OCI-LY7 (cell line): Measurements from ENCODE around the gene C16orf92. TPM values are rescaled to one million over a fixed set of nuclear protein-coding genes. Genes with fewer than 3 reads are reported as not detected.
"Not testable (repeated sequence)": the region's sequence is repeated elsewhere in the genome, so short reads cannot be mapped to it uniquely, and the experiment has no call there.

Experiments used
- BruUV-seq: library from RNA; stranded (reverse); fragments of 400-500 nt; replicated peaks from 2 replicates; lab custom pipeline; 2021; lab: Mats Ljungman, UMichigan
- CTCF ChIA-PET: fragments of 300-600 bp; sonication (Branson Sonifier 250); formaldehyde crosslinking; loops from one replicate; lab custom pipeline; 2022; ENCODE audit warnings: antibody characterized with exemption; ENCODE audit not compliant: unreplicated experiment; lab: Charles Lee
- POLR2A ChIA-PET: fragments of 300-600 bp; sonication (Branson Sonifier 250); formaldehyde crosslinking; loops from one replicate; lab custom pipeline; 2022; ENCODE audit warnings: antibody characterized with exemption; lab: Charles Lee
- DNase-seq: peaks from one replicate; pipeline ENCODE4 v3.0.0-alpha.2; 2015; ENCODE audit warnings: low spot score
- H2AFZ ChIP-seq: fragments of 200-600 bp; sonication (generic), shearing (Covaris generic); 2 replicates; pipeline ENCODE4 v1.6.1; 2014; ENCODE audit warnings: mild to moderate bottlenecking, antibody characterized with exemption, low read length, moderate library complexity
- H3K27ac ChIP-seq: fragments of 200-600 bp; sonication (generic); 2 replicates; pipeline ENCODE4 v1.5.1; 2014; ENCODE audit warnings: mixed run types, low read depth, mild to moderate bottlenecking, moderate library complexity, low read length, inconsistent platforms; ENCODE audit not compliant: poor library complexity, severe bottlenecking
- H3K36me3 ChIP-seq: fragments of 200-600 bp; sonication (generic); 2 replicates; pipeline ENCODE4 v1.6.1; 2014; ENCODE audit warnings: mild to moderate bottlenecking, antibody characterized with exemption, low read length, moderate library complexity, mixed read lengths; ENCODE audit not compliant: insufficient read depth
- H3K4me1 ChIP-seq: fragments of 200-600 bp; sonication (generic); 2 replicates; pipeline ENCODE4 v1.5.1; 2014; ENCODE audit warnings: mild to moderate bottlenecking, low read length; ENCODE audit not compliant: insufficient read depth, poor library complexity, severe bottlenecking
- H3K4me2 ChIP-seq: fragments of 200-600 bp; sonication (generic); 2 replicates; pipeline ENCODE4 v1.6.1; 2014; ENCODE audit warnings: mild to moderate bottlenecking, low read length
- H3K4me3 ChIP-seq: fragments of 200-600 bp; sonication (generic); 2 replicates; pipeline ENCODE4 v1.5.1; 2014; ENCODE audit warnings: mild to moderate bottlenecking, low read depth, low read length; ENCODE audit not compliant: poor library complexity, severe bottlenecking
- H3K79me2 ChIP-seq: fragments of 200-600 bp; sonication (generic); 2 replicates; pipeline ENCODE4 v1.6.1; 2016; ENCODE audit warnings: low read depth, mild to moderate bottlenecking, low read length, moderate library complexity, mixed read lengths; ENCODE audit not compliant: insufficient read depth
- H3K9me2 ChIP-seq: fragments of 200-600 bp; sonication (generic); 2 replicates; pipeline ENCODE4 v1.6.1; 2016; ENCODE audit warnings: mild to moderate bottlenecking, low read length, mixed read lengths; ENCODE audit not compliant: insufficient read depth
- H3K9me3 ChIP-seq: fragments of 200-600 bp; sonication (generic); 2 replicates; pipeline ENCODE4 v1.6.1; 2014; ENCODE audit warnings: mild to moderate bottlenecking, mixed run types, low read length, mixed read lengths
- H4K20me1 ChIP-seq: fragments of 200-600 bp; sonication (generic); 2 replicates; pipeline ENCODE4 v1.6.1; 2014; ENCODE audit warnings: mild to moderate bottlenecking, antibody characterized with exemption, low read length, moderate library complexity, mixed read lengths; ENCODE audit not compliant: insufficient read depth
- CTCF ChIP-seq: fragments of 200-600 bp; sonication (generic); conservative IDR thresholded peaks from 2 replicates; pipeline ENCODE4 v1.5.1; 2014; ENCODE audit warnings: mild to moderate bottlenecking, antibody characterized with exemption, low read length, moderate library complexity, mixed read lengths
- EZH2phosphoT487 ChIP-seq: fragments of 200-600 bp; sonication (generic); IDR thresholded peaks from 2 replicates; pipeline ENCODE4 v1.6.1; 2018; ENCODE audit warnings: low read depth, borderline replicate concordance, mild to moderate bottlenecking, mixed run types, antibody characterized with exemption, low read length, moderate library complexity, mixed read lengths
- intact Hi-C: fragments of 100-400 bp; cut with micrococcal nuclease; formaldehyde crosslinking; loops from one replicate; pipeline ENCODE4 v1.10.0; 2022; ENCODE audit not compliant: unreplicated experiment
- total RNA-seq, 2 experiments: library from RNA; depleted of rRNA in 1 of 2; stranded (reverse); fragments of >200 nt in 1 of 2; shearing (Covaris generic) in 1 of 2; gene quantifications; 2 replicates each; pipeline ENCODE4 v1.2.3, GENCODE V29; 2014 to 2022

Gene C16orf92
- total RNA-seq, 2 experiments from 2014 or later: not detected

GRCh38 chr16:30010844-30011713, 11.9 kb upstream of the C16orf92 start, which contains the start of gene DOC2A:
TSS of gene DOC2A (minus strand) at chr16:30011027. CDS start at chr16:30010222, 805 bp downstream.
- H4K20me1 ChIP-seq: no peaks in the 10 kb centered on the region
- peaks cover 2% of the 10 kb centered on the region for H3K4me1 ChIP-seq
- H3K4me2 ChIP-seq: peak within 1 kb of the TSS; percentile 52
- intact Hi-C loops: no loop called here
- H3K27ac ChIP-seq: no peak within 1 kb of the TSS
- H2AFZ ChIP-seq: no peak within 1 kb of the TSS
- CTCF ChIA-PET: interaction anchor here (1.1 kb wide), 1 partner anchor 21 kb away, joined by 15 read pairs; no protein-coding TSS in a partner anchor
- POLR2A ChIA-PET: no interaction called here
- H3K36me3 ChIP-seq: peaks cover 4% of the 10 kb centered on the region; the same call in 1 of the 2 replicates
- no peaks in the 10 kb centered on the region for H3K9me3 ChIP-seq
- no peak for TF ChIP-seq EZH2phosphoT487
- no peak for TF ChIP-seq CTCF
- H3K9me2 ChIP-seq: no peaks in the 10 kb centered on the region
- peak within 1 kb of the TSS; percentile 36 for H3K4me3 ChIP-seq
- no peaks in the 10 kb centered on the region for H3K79me2 ChIP-seq
- no peak for DNase-seq
- no TSS peak for BruUV-seq

- H3K4me1 ChIP-seq: peaks cover 2% of the 10 kb centered on the region
- H3K79me2 ChIP-seq: no peaks in the 10 kb centered on the region
- no peak overlapping the region for H3K4me3 ChIP-seq
- H3K9me2 ChIP-seq: no peaks in the 10 kb centered on the region
- no peaks in the 10 kb centered on the region for H3K9me3 ChIP-seq
- no peak for DNase-seq
- intact Hi-C loops: no loop called here
- no peak overlapping the region for H3K4me2 ChIP-seq
- no peaks in the 10 kb centered on the region for H4K20me1 ChIP-seq
- no peak overlapping the region for H2AFZ ChIP-seq
- no peaks in the 10 kb centered on the region for H3K36me3 ChIP-seq
- H3K27ac ChIP-seq: no peak overlapping the region
- no TSS peak for BruUV-seq
- TF ChIP-seq CTCF (no peak), EZH2phosphoT487 (no peak)
- ChIA-PET POLR2A (interaction anchor here (0.6 to 0.7 kb wide), 2 partner anchors 320 to 1136 kb away, joined by 3 to 5 read pairs; no protein-coding TSS in a partner anchor), CTCF (interaction anchor here (1.1 kb wide), 1 partner anchor 20 kb away, joined by 15 read pairs; no protein-coding TSS in a partner anchor)
Measured at GRCh38 chr16:30011714-30012504, 11.1 kb upstream of the C16orf92 start.

GRCh38 chr16:30012598-30012997, 10.4 kb upstream of the C16orf92 start:
- H3K4me3 ChIP-seq, BruUV-seq, DNase-seq, H3K4me1 ChIP-seq, H3K9me2 ChIP-seq, H3K36me3 ChIP-seq, CTCF ChIA-PET, H3K79me2 ChIP-seq, H3K9me3 ChIP-seq, H2AFZ ChIP-seq, H3K4me2 ChIP-seq, intact Hi-C loops, H3K27ac ChIP-seq, H4K20me1 ChIP-seq: not testable (repeated sequence)
- POLR2A ChIA-PET: interaction anchor here (0.6 to 0.7 kb wide), 4 partner anchors 13 to 1137 kb away, joined by 3 to 5 read pairs (median 3); no protein-coding TSS in a partner anchor

- intact Hi-C loops, H3K4me3 ChIP-seq, H3K36me3 ChIP-seq, BruUV-seq, CTCF ChIA-PET, H3K79me2 ChIP-seq, H2AFZ ChIP-seq, H3K9me2 ChIP-seq, POLR2A ChIA-PET, H3K4me1 ChIP-seq, DNase-seq, H3K9me3 ChIP-seq, H3K27ac ChIP-seq, H4K20me1 ChIP-seq, H3K4me2 ChIP-seq: not testable (repeated sequence)
Measured at GRCh38 chr16:30015450-30015849, 7.5 kb upstream of the C16orf92 start.
